Endothelial cell of umbilical vein (primary cell): ENCODE measurements around the gene COBLL1.

Experiments used
- EZH2 ChIP-seq: IDR thresholded peaks from 2 replicates; pipeline ENCODE4 v1.6.1; 2012; ENCODE audit warnings: borderline replicate concordance, low read depth, mild to moderate bottlenecking, moderate library complexity, low read length, inconsistent platforms; ENCODE audit not compliant: severe bottlenecking
- GATA2 ChIP-seq: IDR thresholded peaks from 2 replicates; pipeline ENCODE4 v1.7.0; 2011; ENCODE audit warnings: low read depth, mild to moderate bottlenecking, moderate library complexity, mixed read lengths, low read length; ENCODE audit not compliant: insufficient read length, insufficient read depth
- MYC ChIP-seq: IDR thresholded peaks from one replicate; pipeline ENCODE4 v1.6.1; 2011; ENCODE audit warnings: mild to moderate bottlenecking, low read depth, low read length
- POLR2A ChIP-seq: IDR thresholded peaks from 2 replicates; pipeline ENCODE4 v1.6.1; 2012; ENCODE audit warnings: low read depth, mild to moderate bottlenecking, control low read depth, low read length
- POLR2AphosphoS5 ChIP-seq: IDR thresholded peaks from 2 replicates; pipeline ENCODE4 v1.6.1; 2012; ENCODE audit warnings: low read depth, mild to moderate bottlenecking, control low read depth, low read length, moderate library complexity; ENCODE audit not compliant: insufficient read depth
- TF ChIP-seq, protein P1 (sequence below), 2 donors: IDR thresholded peaks; 1 replicate in 1 of 2; 2 replicates in 1 of 2; pipeline ENCODE4 v1.5.1; 2011; ENCODE audit warnings: low read length in 2 of 2, mild to moderate bottlenecking in 2 of 2, moderate library complexity in 2 of 2, control low read depth in 1 of 2, inconsistent platforms in 1 of 2, low read depth in 1 of 2; ENCODE audit not compliant: insufficient read depth in 1 of 2; ENCODE audit errors: extremely low read depth in 1 of 2
- TF ChIP-seq, protein P2 (sequence below): IDR thresholded peaks from 2 replicates; pipeline ENCODE4 v1.6.1; 2011; ENCODE audit not compliant: insufficient read depth, insufficient read length

DNA sequence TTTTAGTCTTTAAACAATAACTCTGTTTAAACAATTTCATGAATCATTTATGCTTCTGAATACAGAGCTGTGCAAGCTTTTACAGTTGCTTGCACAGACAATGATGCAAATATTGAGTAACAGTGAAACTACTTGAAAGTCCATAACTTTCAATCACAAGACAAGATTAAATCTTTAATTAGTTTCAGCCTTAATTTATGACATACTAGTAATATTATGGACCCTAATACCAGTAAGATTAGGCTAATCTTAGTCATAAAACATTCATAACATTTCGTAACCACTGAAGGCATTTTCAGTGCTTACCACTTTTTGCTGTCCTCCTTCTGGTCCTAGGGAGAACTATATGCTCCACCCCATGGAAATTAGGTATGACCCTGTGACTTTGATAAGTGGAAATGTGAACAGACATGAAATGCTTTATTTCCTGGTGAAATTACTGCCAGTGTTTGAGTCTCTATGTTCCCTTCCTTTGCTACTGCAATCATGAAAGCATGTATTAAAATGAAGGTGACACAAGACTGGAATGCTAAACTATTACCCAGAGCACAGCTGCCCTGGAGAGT lies 1.8 kb upstream of the COBLL1 start:
- no peak for TF ChIP-seq POLR2A
- TF ChIP-seq GATA2 = no peak
- TF ChIP-seq, protein P1, sequence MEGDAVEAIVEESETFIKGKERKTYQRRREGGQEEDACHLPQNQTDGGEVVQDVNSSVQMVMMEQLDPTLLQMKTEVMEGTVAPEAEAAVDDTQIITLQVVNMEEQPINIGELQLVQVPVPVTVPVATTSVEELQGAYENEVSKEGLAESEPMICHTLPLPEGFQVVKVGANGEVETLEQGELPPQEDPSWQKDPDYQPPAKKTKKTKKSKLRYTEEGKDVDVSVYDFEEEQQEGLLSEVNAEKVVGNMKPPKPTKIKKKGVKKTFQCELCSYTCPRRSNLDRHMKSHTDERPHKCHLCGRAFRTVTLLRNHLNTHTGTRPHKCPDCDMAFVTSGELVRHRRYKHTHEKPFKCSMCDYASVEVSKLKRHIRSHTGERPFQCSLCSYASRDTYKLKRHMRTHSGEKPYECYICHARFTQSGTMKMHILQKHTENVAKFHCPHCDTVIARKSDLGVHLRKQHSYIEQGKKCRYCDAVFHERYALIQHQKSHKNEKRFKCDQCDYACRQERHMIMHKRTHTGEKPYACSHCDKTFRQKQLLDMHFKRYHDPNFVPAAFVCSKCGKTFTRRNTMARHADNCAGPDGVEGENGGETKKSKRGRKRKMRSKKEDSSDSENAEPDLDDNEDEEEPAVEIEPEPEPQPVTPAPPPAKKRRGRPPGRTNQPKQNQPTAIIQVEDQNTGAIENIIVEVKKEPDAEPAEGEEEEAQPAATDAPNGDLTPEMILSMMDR (IDR thresholded peaks at IDR 0.05; ENCODE audit: extremely low read depth in 1 of 2, insufficient read depth in 1 of 2, low read depth in 1 of 2, low read length in 2 of 2) = no peak
- TF ChIP-seq EZH2 = no peak
- no peak for TF ChIP-seq POLR2AphosphoS5
- TF ChIP-seq, protein P2, sequence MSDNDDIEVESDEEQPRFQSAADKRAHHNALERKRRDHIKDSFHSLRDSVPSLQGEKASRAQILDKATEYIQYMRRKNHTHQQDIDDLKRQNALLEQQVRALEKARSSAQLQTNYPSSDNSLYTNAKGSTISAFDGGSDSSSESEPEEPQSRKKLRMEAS = no peak
- no peak for TF ChIP-seq MYC
